ENCODE data around the gene KLF1. TPM values are rescaled to one million over a fixed set of nuclear protein-coding genes. Genes with fewer than 3 reads are reported as not detected.

KLF1 gene
- total and polyA plus RNA-seq, 2 of the 13 experiments (the other 11 are each of a cell fraction or from before 2014, with no cell fraction given) = not detected

GRCh38 chr19:12913011-12913561, 26.1 kb upstream of the KLF1 start (continued):
- 0 out of 2 replicates have a peak, but pooled peaks have one; percentile 39 for TF ChIP-seq ATF5 (CRISPR knock-in tag; IDR thresholded peaks at IDR 0.05; ENCODE audit: low read depth)
- TF ChIP-seq ZBTB1 (CRISPR knock-in tag; IDR thresholded peaks at IDR 0.05; ENCODE audit: borderline replicate concordance) = no peak
- no peak for TF ChIP-seq RAD21 (CRISPR knock-in tag; IDR thresholded peaks at IDR 0.05)
- peak; percentile 48; the same call in 1 of the 2 replicates for TF ChIP-seq PHF21A (CRISPR knock-in tag; IDR thresholded peaks at IDR 0.05)
- no peak for TF ChIP-seq XRCC5 (optimal IDR thresholded peaks at IDR 0.05; ENCODE audit: low read length)
- TF ChIP-seq ZNF160 (CRISPR knock-in tag; IDR thresholded peaks at IDR 0.05) = peak; percentile 60
- TF ChIP-seq ZNF136 (CRISPR knock-in tag; IDR thresholded peaks at IDR 0.05; ENCODE audit: low read depth) = 0 out of 2 replicates have a peak, but pooled peaks have one; percentile 69
- TF ChIP-seq ZNF747 (CRISPR knock-in tag; IDR thresholded peaks at IDR 0.05; ENCODE audit: borderline replicate concordance) = no peak
- peak; percentile 74; the same call in 1 of the 2 replicates for TF ChIP-seq GATAD2A (CRISPR knock-in tag; IDR thresholded peaks at IDR 0.05)
- TF ChIP-seq, protein P1, sequence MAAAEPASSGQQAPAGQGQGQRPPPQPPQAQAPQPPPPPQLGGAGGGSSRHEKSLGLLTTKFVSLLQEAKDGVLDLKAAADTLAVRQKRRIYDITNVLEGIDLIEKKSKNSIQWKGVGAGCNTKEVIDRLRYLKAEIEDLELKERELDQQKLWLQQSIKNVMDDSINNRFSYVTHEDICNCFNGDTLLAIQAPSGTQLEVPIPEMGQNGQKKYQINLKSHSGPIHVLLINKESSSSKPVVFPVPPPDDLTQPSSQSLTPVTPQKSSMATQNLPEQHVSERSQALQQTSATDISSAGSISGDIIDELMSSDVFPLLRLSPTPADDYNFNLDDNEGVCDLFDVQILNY (CRISPR knock-in tag; conservative IDR thresholded peaks at IDR 0.05) = no peak
- TF ChIP-seq CEBPG (CRISPR knock-in tag; IDR thresholded peaks at IDR 0.05) = no peak
- TF ChIP-seq ZNF274 (CRISPR knock-in tag; IDR thresholded peaks at IDR 0.05) = no peak
- TF ChIP-seq ZSCAN12 (CRISPR knock-in tag; IDR thresholded peaks at IDR 0.05) = no peak
- no peak for TF ChIP-seq ZNF891 (CRISPR knock-in tag; IDR thresholded peaks at IDR 0.05)
- no peak for TF ChIP-seq RORA (CRISPR knock-in tag; IDR thresholded peaks at IDR 0.05)
- TF ChIP-seq RFXAP (CRISPR knock-in tag; IDR thresholded peaks at IDR 0.05; ENCODE audit: borderline replicate concordance) = no peak
- TF ChIP-seq ASH2L (IDR thresholded peaks at IDR 0.05; ENCODE audit: insufficient read length, low read depth, low read length) = peak; percentile 20
- TF ChIP-seq ATM (IDR thresholded peaks at IDR 0.05; ENCODE audit: borderline replicate concordance) = no peak
- TF ChIP-seq MTA1 (CRISPR knock-in tag; IDR thresholded peaks at IDR 0.05; ENCODE audit: borderline replicate concordance) = 0 out of 2 replicates have a peak, but pooled peaks have one; percentile 29
- no peak for TF ChIP-seq ZNF556 (CRISPR knock-in tag; IDR thresholded peaks at IDR 0.05; ENCODE audit: borderline replicate concordance)
- no peak for TF ChIP-seq TRIM22 (IDR thresholded peaks at IDR 0.05)
- TF ChIP-seq MED13 (CRISPR knock-in tag; IDR thresholded peaks at IDR 0.05) = no peak
- no peak for TF ChIP-seq LCORL (IDR thresholded peaks at IDR 0.05)
- TF ChIP-seq LCORL (CRISPR knock-in tag; IDR thresholded peaks at IDR 0.05) = peak; percentile 73; the same call in 1 of the 2 replicates
- no peak for TF ChIP-seq ZNF484 (CRISPR knock-in tag; IDR thresholded peaks at IDR 0.05; ENCODE audit: borderline replicate concordance, low read depth)
- no peak for TF ChIP-seq RCOR2 (CRISPR knock-in tag; IDR thresholded peaks at IDR 0.05)
- no peak for TF ChIP-seq CCDC6 (CRISPR knock-in tag; IDR thresholded peaks at IDR 0.05)
- TF ChIP-seq KLF12 (CRISPR knock-in tag; IDR thresholded peaks at IDR 0.05; ENCODE audit: borderline replicate concordance) = no peak
- TF ChIP-seq ZFY (CRISPR knock-in tag; IDR thresholded peaks at IDR 0.05) = peak; percentile 53
- TF ChIP-seq SKI (IDR thresholded peaks at IDR 0.05; ENCODE audit: partially characterized antibody) = no peak
